Liver (tissue), 3 donors: ENCODE measurements around the gene ASMTL.

ENCODE experiments used
- GABPA ChIP-seq, 2 donors: IDR thresholded peaks in 1 of 2; conservative IDR thresholded peaks in 1 of 2; 2 replicates each; pipeline ENCODE4 v1.6.1; 2016; ENCODE audit warnings: antibody characterized with exemption in 2 of 2, mild to moderate bottlenecking in 1 of 2, moderate library complexity in 1 of 2
- TAF1 ChIP-seq: conservative IDR thresholded peaks from 2 replicates; pipeline ENCODE4 v1.6.1; 2016; ENCODE audit warnings: antibody characterized with exemption, mild to moderate bottlenecking
- TF ChIP-seq, protein P1 (sequence below): fragments of 150-350 bp; IDR thresholded peaks from 2 replicates; pipeline ENCODE4 v1.5.1; 2017; ENCODE audit warnings: improper control_type of control experiment, low read depth, low read length; ENCODE audit not compliant: missing input control
- donor health status: healthy.
- donor health status: healthy.

DNA sequence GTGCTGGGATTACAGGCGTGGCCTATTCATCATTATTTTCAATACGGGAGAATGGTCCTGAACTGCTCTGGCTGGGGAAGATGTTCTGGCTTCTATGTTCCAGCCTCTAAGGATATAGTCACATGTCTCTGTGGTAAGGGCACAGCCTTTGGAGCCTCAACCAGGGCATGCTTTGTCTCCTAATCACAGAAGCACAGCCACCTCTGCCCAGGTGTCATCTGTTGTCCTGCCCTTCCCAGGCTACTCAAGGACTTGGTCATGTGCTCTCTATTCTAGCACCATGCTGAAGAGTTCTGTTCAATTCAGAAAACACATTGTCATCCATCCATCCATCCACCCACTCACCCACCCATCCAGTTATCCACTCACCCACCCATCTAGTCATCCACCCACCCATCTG lies 29.5 kb downstream of the ASMTL start:
- TF ChIP-seq, protein P1, sequence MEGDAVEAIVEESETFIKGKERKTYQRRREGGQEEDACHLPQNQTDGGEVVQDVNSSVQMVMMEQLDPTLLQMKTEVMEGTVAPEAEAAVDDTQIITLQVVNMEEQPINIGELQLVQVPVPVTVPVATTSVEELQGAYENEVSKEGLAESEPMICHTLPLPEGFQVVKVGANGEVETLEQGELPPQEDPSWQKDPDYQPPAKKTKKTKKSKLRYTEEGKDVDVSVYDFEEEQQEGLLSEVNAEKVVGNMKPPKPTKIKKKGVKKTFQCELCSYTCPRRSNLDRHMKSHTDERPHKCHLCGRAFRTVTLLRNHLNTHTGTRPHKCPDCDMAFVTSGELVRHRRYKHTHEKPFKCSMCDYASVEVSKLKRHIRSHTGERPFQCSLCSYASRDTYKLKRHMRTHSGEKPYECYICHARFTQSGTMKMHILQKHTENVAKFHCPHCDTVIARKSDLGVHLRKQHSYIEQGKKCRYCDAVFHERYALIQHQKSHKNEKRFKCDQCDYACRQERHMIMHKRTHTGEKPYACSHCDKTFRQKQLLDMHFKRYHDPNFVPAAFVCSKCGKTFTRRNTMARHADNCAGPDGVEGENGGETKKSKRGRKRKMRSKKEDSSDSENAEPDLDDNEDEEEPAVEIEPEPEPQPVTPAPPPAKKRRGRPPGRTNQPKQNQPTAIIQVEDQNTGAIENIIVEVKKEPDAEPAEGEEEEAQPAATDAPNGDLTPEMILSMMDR, result no peak
- TF ChIP-seq TAF1 (no peak), GABPA (IDR thresholded peaks at IDR 0.05 in 1 of 2, conservative IDR thresholded peaks at IDR 0.05 in 1 of 2) (no peak)
